Measurements from ENCODE around the gene TMPRSS7.
A peak's percentile ranks its signal among the peaks of the same experiment; 100 is the strongest.

TMPRSS7 gene

GRCh38 chr3:112115806-112116383 lies 81.4 kb downstream of the TMPRSS7 start:
- H3K9me3 Mint-ChIP-seq, result no peaks in the 10 kb centered on the region
- peaks cover 17% of the 10 kb centered on the region for H3K36me3 Mint-ChIP-seq (ENCODE audit: low read depth)
- TF ChIP-seq CTCF (IDR thresholded peaks at IDR 0.05; ENCODE audit: unreplicated experiment in 3 of 3), result no peak
- H3K27me3 Mint-ChIP-seq (ENCODE audit: low read depth), result peaks cover 3% of the 10 kb centered on the region
- no peak overlapping the region for H3K4me3 Mint-ChIP-seq
- peaks cover 45% of the 10 kb centered on the region for H3K4me1 Mint-ChIP-seq
- H3K27ac Mint-ChIP-seq, result peak overlapping the region in 1 of 3 experiments; percentile 14

- peaks cover 17% of the 10 kb centered on the region for H3K36me3 Mint-ChIP-seq (ENCODE audit: low read depth)
- TF ChIP-seq CTCF (IDR thresholded peaks at IDR 0.05; ENCODE audit: unreplicated experiment in 3 of 3), result no peak
- no peak overlapping the region for H3K27ac Mint-ChIP-seq
- peaks cover 45% of the 10 kb centered on the region for H3K4me1 Mint-ChIP-seq
- no peak overlapping the region for H3K4me3 Mint-ChIP-seq
- peaks cover 3% of the 10 kb centered on the region for H3K27me3 Mint-ChIP-seq (ENCODE audit: low read depth)
- H3K9me3 Mint-ChIP-seq, result no peaks in the 10 kb centered on the region
These were observed 82.2 kb downstream of the TMPRSS7 start for GRCh38 chr3:112116748-112117186.

- peaks cover 17% of the 10 kb centered on the region for H3K36me3 Mint-ChIP-seq (ENCODE audit: low read depth)
- H3K4me1 Mint-ChIP-seq, result peaks cover 45% of the 10 kb centered on the region
- no peak overlapping the region for H3K4me3 Mint-ChIP-seq
- H3K9me3 Mint-ChIP-seq, result no peaks in the 10 kb centered on the region
- H3K27me3 Mint-ChIP-seq (ENCODE audit: low read depth), result peaks cover 3% of the 10 kb centered on the region
- no peak for TF ChIP-seq CTCF (IDR thresholded peaks at IDR 0.05; ENCODE audit: unreplicated experiment in 3 of 3)
- peak overlapping the region in 1 of 3 experiments; percentile 9 for H3K27ac Mint-ChIP-seq
These were observed 82.9 kb downstream of the TMPRSS7 start for GRCh38 chr3:112117415-112117814.

GRCh38 chr3:112117841-112118571 lies 83.5 kb downstream of the TMPRSS7 start:
- peaks cover 45% of the 10 kb centered on the region for H3K4me1 Mint-ChIP-seq
- H3K36me3 Mint-ChIP-seq (ENCODE audit: low read depth), result peaks cover 17% of the 10 kb centered on the region
- no peak overlapping the region for H3K4me3 Mint-ChIP-seq
- H3K9me3 Mint-ChIP-seq, result no peaks in the 10 kb centered on the region
- no peak for TF ChIP-seq CTCF (IDR thresholded peaks at IDR 0.05; ENCODE audit: unreplicated experiment in 3 of 3)
- H3K27me3 Mint-ChIP-seq (ENCODE audit: low read depth), result peaks cover 3% of the 10 kb centered on the region
- H3K27ac Mint-ChIP-seq, result peak overlapping the region in 1 of 3 experiments; percentile 9

GRCh38 chr3:112119962-112120836 lies 85.7 kb downstream of the TMPRSS7 start:
- peaks cover 39% of the 10 kb centered on the region for H3K4me1 Mint-ChIP-seq
- peaks cover 3% of the 10 kb centered on the region for H3K27me3 Mint-ChIP-seq (ENCODE audit: low read depth)
- TF ChIP-seq CTCF (IDR thresholded peaks at IDR 0.05; ENCODE audit: unreplicated experiment in 3 of 3), result no peak
- H3K9me3 Mint-ChIP-seq, result no peaks in the 10 kb centered on the region
- H3K27ac Mint-ChIP-seq, result no peak overlapping the region
- no peak overlapping the region for H3K4me3 Mint-ChIP-seq
- H3K36me3 Mint-ChIP-seq (ENCODE audit: low read depth), result peaks cover 17% of the 10 kb centered on the region
